ENCODE data around the gene C17orf107.

DNA sequence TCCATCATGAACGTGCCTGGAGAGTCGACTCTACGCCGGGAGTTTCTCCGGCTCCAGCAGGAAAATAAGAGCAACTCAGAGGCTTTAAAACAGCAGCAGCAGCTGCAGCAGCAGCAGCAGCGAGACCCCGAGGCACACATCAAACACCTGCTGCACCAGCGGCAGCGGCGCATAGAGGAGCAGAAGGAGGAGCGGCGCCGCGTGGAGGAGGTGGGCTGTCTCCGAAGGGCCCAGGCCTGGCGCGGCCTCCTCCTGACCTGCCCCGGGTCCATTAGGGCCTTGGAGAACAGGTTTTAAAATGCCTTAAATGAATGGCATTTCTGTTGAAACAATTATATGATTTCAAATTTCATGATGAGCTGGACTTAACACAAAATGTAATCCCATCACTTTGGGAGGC lies 11.8 kb upstream of the C17orf107 start:
- TF ChIP-seq EZH2phosphoT487 (IDR thresholded peaks at IDR 0.05; ENCODE audit: insufficient read depth, low read depth) = no peak
- no peak for TF ChIP-seq EZH2 (IDR thresholded peaks at IDR 0.05; ENCODE audit: insufficient read depth, poor library complexity, severe bottlenecking)
